H1 (cell line): ENCODE data around the gene ZNF763. TPM values are rescaled to one million over a fixed set of nuclear protein-coding genes. Genes with fewer than 3 reads are reported as not detected.

ENCODE experiments used
- CTCF ChIA-PET: fragments of 300-600 bp; sonication (Branson Sonifier 250); formaldehyde crosslinking; loops from one replicate; lab custom pipeline; 2021; ENCODE audit not compliant: partially characterized antibody; lab: Charles Lee
- POLR2A ChIA-PET: fragments of 300-600 bp; sonication (Branson Sonifier 250); formaldehyde crosslinking; loops from one replicate; lab custom pipeline; 2021; ENCODE audit warnings: inconsistent platforms; ENCODE audit not compliant: partially characterized antibody; lab: Charles Lee
- DNase-seq, 2 experiments: peaks; one replicate each; pipeline versions ENCODE4 v3.0.0 to v3.0.0-alpha.2; 2010 to 2022; ENCODE audit warnings: low spot score in 2 of 2, low read depth in 1 of 2, mixed read lengths in 1 of 2
- FAIRE-seq: peaks from 2 replicates; lab custom pipeline; 2011; peaks lifted over from hg19 to GRCh38; lab: Jason Lieb, UNC
- H2AFZ ChIP-seq: 2 replicates; pipeline ENCODE4 v1.8.1; 2012; ENCODE audit warnings: low read length, inconsistent platforms
- H2AK5ac ChIP-seq: 2 replicates; pipeline ENCODE4 v1.6.1; 2013; ENCODE audit warnings: low read depth, low read length
- H2BK120ac ChIP-seq: replicated peaks from 2 replicates; pipeline ENCODE3; 2013; ENCODE audit warnings: low read depth, low read length, inconsistent platforms
- H2BK12ac ChIP-seq: 2 replicates; pipeline ENCODE4 v1.6.1; 2013; ENCODE audit warnings: low read depth, low read length
- H2BK15ac ChIP-seq: 2 replicates; pipeline ENCODE4 v1.6.1; 2013; ENCODE audit warnings: low read length
- H2BK20ac ChIP-seq: 2 replicates; pipeline ENCODE4 v1.6.1; 2013; ENCODE audit warnings: low read length
- H2BK5ac ChIP-seq: 2 replicates; pipeline ENCODE4 v1.6.1; 2013; ENCODE audit warnings: low read depth, low read length
- H3K14ac ChIP-seq: 2 replicates; pipeline ENCODE4 v1.6.1; 2013; ENCODE audit warnings: inconsistent platforms; ENCODE audit not compliant: insufficient read length
- H3K18ac ChIP-seq: 2 replicates; pipeline ENCODE4 v1.6.1; 2013; ENCODE audit warnings: low read length; ENCODE audit errors: extremely low read depth
- H3K23ac ChIP-seq: 2 replicates; pipeline ENCODE4 v1.6.1; 2013; ENCODE audit warnings: inconsistent platforms; ENCODE audit not compliant: insufficient read length
- H3K23me2 ChIP-seq: 2 replicates; pipeline ENCODE4 v1.6.1; 2013; ENCODE audit warnings: low read depth, low read length
- H3K27ac ChIP-seq: 2 replicates; pipeline ENCODE4 v1.6.1; 2011; ENCODE audit warnings: low read depth, low read length, inconsistent platforms
- H3K27me3 ChIP-seq, 4 experiments: replicated peaks in 1 of 4; 1 replicate in 1 of 4; 2 replicates in 3 of 4; pipeline versions ENCODE4 v1.6.1 to v1.8.1; 2011 to 2013; ENCODE audit warnings: low read length in 3 of 4, mild to moderate bottlenecking in 3 of 4, inconsistent platforms in 2 of 4, mixed read lengths in 2 of 4, moderate library complexity in 1 of 4; ENCODE audit not compliant: control insufficient read depth in 3 of 4, insufficient read depth in 3 of 4; ENCODE audit errors: extremely low read depth in 1 of 4
- H3K36me3 ChIP-seq, 4 experiments: 2 replicates each; pipeline versions ENCODE4 v1.6.1 to v1.8.1; 2011 to 2013; ENCODE audit warnings: mild to moderate bottlenecking in 4 of 4, low read length in 3 of 4, moderate library complexity in 2 of 4, control low read depth in 1 of 4, inconsistent platforms in 1 of 4; ENCODE audit not compliant: insufficient read depth in 4 of 4, control insufficient read depth in 2 of 4
- H3K4ac ChIP-seq: replicated peaks from 2 replicates; pipeline ENCODE3; 2013; ENCODE audit warnings: low read length, low read depth, mixed read lengths, inconsistent platforms; ENCODE audit not compliant: insufficient read length
- H3K4me1 ChIP-seq, 4 experiments: replicated peaks in 1 of 4; 1 replicate in 1 of 4; 2 replicates in 3 of 4; pipeline versions ENCODE4 v1.6.1 to v1.8.1; 2011 to 2013; ENCODE audit warnings: low read length in 3 of 4, inconsistent platforms in 2 of 4, mixed read lengths in 1 of 4; ENCODE audit not compliant: insufficient read depth in 4 of 4, control insufficient read depth in 3 of 4
- H3K4me2 ChIP-seq, 2 experiments: 2 replicates each; pipeline versions ENCODE4 v1.6.1 to v1.8.1; 2011 to 2013; ENCODE audit warnings: low read depth in 2 of 2, low read length in 2 of 2, control low read depth in 1 of 2, inconsistent platforms in 1 of 2, mild to moderate bottlenecking in 1 of 2; ENCODE audit not compliant: insufficient read depth in 1 of 2
- H3K4me3 ChIP-seq, 4 experiments: fragments of 200-600, 300-600 bp in 1 of 4; sonication (generic), shearing (Covaris generic), sonication (Bioruptor Twin) in 1 of 4; 2 replicates each; pipeline versions ENCODE4 v1.5.1 to v1.8.1; 2011 to 2016; ENCODE audit warnings: low read length in 4 of 4, low read depth in 3 of 4, control low read depth in 2 of 4, inconsistent platforms in 2 of 4, mild to moderate bottlenecking in 2 of 4, mixed read lengths in 1 of 4, moderate library complexity in 1 of 4; ENCODE audit not compliant: insufficient read depth in 2 of 4; ENCODE audit errors: extremely low read depth in 1 of 4
- H3K56ac ChIP-seq: replicated peaks from 2 replicates; pipeline ENCODE3; 2013; ENCODE audit warnings: low read depth, mild to moderate bottlenecking, mixed read lengths, low read length, inconsistent platforms; ENCODE audit not compliant: insufficient read length
- H3K79me1 ChIP-seq: 2 replicates; pipeline ENCODE4 v1.6.1; 2013; ENCODE audit warnings: low read depth, low read length, control low read depth
- H3K79me2 ChIP-seq, 2 experiments: 2 replicates each; pipeline versions ENCODE4 v1.6.1 to v1.8.1; 2012 to 2013; ENCODE audit warnings: low read length in 2 of 2, mild to moderate bottlenecking in 2 of 2, inconsistent platforms in 1 of 2; ENCODE audit not compliant: insufficient read depth in 2 of 2, control insufficient read depth in 1 of 2
- H3K9ac ChIP-seq, 4 experiments: replicated peaks in 1 of 4; 1 replicate in 1 of 4; 2 replicates in 3 of 4; pipeline versions ENCODE4 v1.6.1 to v1.8.1; 2011 to 2013; ENCODE audit warnings: low read depth in 3 of 4, low read length in 3 of 4, control low read depth in 2 of 4, mild to moderate bottlenecking in 2 of 4, moderate library complexity in 2 of 4, inconsistent platforms in 1 of 4; ENCODE audit errors: extremely low read depth in 1 of 4
- H3K9me3 ChIP-seq, 2 experiments: 2 replicates each; pipeline versions ENCODE4 v1.6.1 to v1.8.1; 2012 to 2013; ENCODE audit warnings: mild to moderate bottlenecking in 2 of 2, moderate library complexity in 2 of 2, control low read depth in 1 of 2, inconsistent platforms in 1 of 2, low read depth in 1 of 2, low read length in 1 of 2, mixed read lengths in 1 of 2; ENCODE audit not compliant: insufficient read depth in 2 of 2
- H4K20me1 ChIP-seq, 2 experiments: replicated peaks in 1 of 2; 2 replicates each; pipeline versions ENCODE3 to v1.8.1; 2011 to 2013; ENCODE audit warnings: inconsistent platforms in 2 of 2, low read length in 2 of 2, mild to moderate bottlenecking in 1 of 2; ENCODE audit not compliant: insufficient read depth in 2 of 2, control insufficient read depth in 1 of 2
- H4K5ac ChIP-seq: 2 replicates; pipeline ENCODE4 v1.6.1; 2013; ENCODE audit warnings: low read length, low read depth, mixed read lengths, inconsistent platforms; ENCODE audit not compliant: insufficient read length
- H4K8ac ChIP-seq: 2 replicates; pipeline ENCODE4 v1.8.0; 2013; ENCODE audit warnings: mild to moderate bottlenecking, moderate library complexity, low read length, inconsistent platforms; ENCODE audit not compliant: insufficient read depth; ENCODE audit errors: extremely low read depth
- H4K91ac ChIP-seq: replicated peaks from 2 replicates; pipeline ENCODE3; 2013; ENCODE audit warnings: low read length, mixed read lengths, inconsistent platforms; ENCODE audit not compliant: insufficient read length
- CBX5 ChIP-seq: fragments of 300-800, 300-1000 bp; sonication (generic); IDR thresholded peaks from 2 replicates; pipeline ENCODE4 v1.7.1; 2016; ENCODE audit warnings: antibody characterized with exemption, low read length, low read depth
- CREB1 ChIP-seq: IDR thresholded peaks from 2 replicates; pipeline ENCODE4 v1.6.1; 2012; ENCODE audit warnings: inconsistent platforms
- JUND ChIP-seq: IDR thresholded peaks from 2 replicates; pipeline ENCODE4 v1.6.1; 2011; ENCODE audit warnings: mild to moderate bottlenecking, improper control_type of control experiment, low read length
- KDM4A ChIP-seq: IDR thresholded peaks from one replicate; pipeline ENCODE4 v1.7.1; 2012; ENCODE audit warnings: low read depth, mild to moderate bottlenecking, moderate library complexity, low read length, inconsistent platforms; ENCODE audit not compliant: severe bottlenecking
- RAD21 ChIP-seq, 2 experiments: IDR thresholded peaks in 1 of 2; conservative IDR thresholded peaks in 1 of 2; 2 replicates each; pipeline ENCODE4 v1.6.1; 2011; ENCODE audit warnings: low read depth in 2 of 2, low read length in 2 of 2, improper control_type of control experiment in 1 of 2, inconsistent platforms in 1 of 2, mild to moderate bottlenecking in 1 of 2, moderate library complexity in 1 of 2
- WGBS, 2 experiments: shearing (Covaris generic) in 1 of 2; methylation state at CpG; one replicate each; pipeline versions ENCODE4 v1.1.6 to v1.1.7; 2013 to 2015; ENCODE audit warnings: low lambda C conversion rate in 2 of 2, mixed read lengths in 2 of 2, inconsistent platforms in 1 of 2, low coverage in 1 of 2, missing lambda C conversion rate in 1 of 2; ENCODE audit not compliant: insufficient replicate concordance in 2 of 2, insufficient coverage in 1 of 2, insufficient read length in 1 of 2; ENCODE audit errors: extremely low coverage in 1 of 2, missing lambda C conversion rate in 1 of 2; 5-methylcytosine and 5-hydroxymethylcytosine counted together
- polyA plus RNA-seq, 7 experiments: library from polyadenylated mRNA; depleted of rRNA in 3 of 7; stranded (reverse) in 5 of 7; unstranded in 2 of 7; fragments of >200 nt in 5 of 7; fragments of 200-250 nt in 2 of 7; gene quantifications; 1 replicate in 5 of 7; 2 replicates in 1 of 7; 4 replicates in 1 of 7; pipeline versions ENCODE4 v1.2.1 to v1.2.3, GENCODE V29; 2011 to 2013; ENCODE audit warnings: missing spikeins in 2 of 7, mixed read lengths in 2 of 7
- total RNA-seq: library from RNA; stranded (reverse); fragmentation: NEBNext Ultra II Directional; extraction: Animal tissue kit (Norgen Biotek cat#: 25700); gene quantifications from 2 replicates; pipeline ENCODE4 v1.2.1, GENCODE V29; 2021

ZNF763 gene
- total and polyA plus RNA-seq, 2 of the 8 experiments (the other 6 are each of a cell fraction or from before 2014, with no cell fraction given): 0.39 to 1.7 TPM

- no peak overlapping the region for H2BK5ac ChIP-seq
- no peak overlapping the region for H2BK20ac ChIP-seq
- no peak overlapping the region for H4K5ac ChIP-seq
- H3K79me1 ChIP-seq: peaks cover 4% of the 10 kb centered on the region; the same call in 1 of the 2 replicates
- H3K4ac ChIP-seq: no peak overlapping the region
- peaks cover 2 to 45% of the 10 kb centered on the region in 2 experiments; a peak in 3 of 4 replicates for H3K79me2 ChIP-seq
- H3K14ac ChIP-seq: no peak overlapping the region
- H3K23me2 ChIP-seq: no peaks in the 10 kb centered on the region; the same call in 1 of the 2 replicates
- no peaks in the 10 kb centered on the region for H3K27me3 ChIP-seq
- peaks cover 2 to 4% of the 10 kb centered on the region in 2 experiments for H4K20me1 ChIP-seq
- no peak overlapping the region for H2BK120ac ChIP-seq
- H3K4me3 ChIP-seq: no peak overlapping the region
- no peak overlapping the region for H2AK5ac ChIP-seq
- TF ChIP-seq RAD21 (IDR thresholded peaks at IDR 0.05 in 1 of 2, conservative IDR thresholded peaks at IDR 0.05 in 1 of 2; ENCODE audit: low read depth in 2 of 2, low read length in 2 of 2) (no peak), CBX5 (no peak), JUND (no peak), KDM4A (no peak), CREB1 (no peak)
- H3K27ac ChIP-seq: no peak overlapping the region
- H3K23ac ChIP-seq: no peak overlapping the region
- peaks cover 0 to 14% (median 2%) of the 10 kb centered on the region in 4 experiments; a peak in 4 of 8 replicates for H3K36me3 ChIP-seq
- H2AFZ ChIP-seq: no peak overlapping the region
- H2BK12ac ChIP-seq: no peak overlapping the region
- H3K18ac ChIP-seq: no peak overlapping the region
- no peak overlapping the region for H3K4me2 ChIP-seq
- H4K91ac ChIP-seq: no peak overlapping the region
- CTCF ChIA-PET: interaction anchor here (0.7 to 3.2 kb wide), 6 partner anchors 10 to 140 kb away, joined by 3 to 30 read pairs (median 3); partner anchors contain the start of gene ZNF20
- H2BK15ac ChIP-seq: no peak overlapping the region
- no peak overlapping the region for H4K8ac ChIP-seq
- H3K56ac ChIP-seq: no peak overlapping the region
- DNase-seq: no peak
- FAIRE-seq: no peak
- 79% methylated on average over 9 of the region's 9 CpGs; no CpG with 5 or more reads in 1 of the 2 experiments for WGBS, 2 experiments
- H3K4me1 ChIP-seq: no peaks in the 10 kb centered on the region; a peak in 2 of 7 replicates
- POLR2A ChIA-PET: interaction anchor here (0.8 to 1.6 kb wide), 5 partner anchors 11 to 52 kb away, joined by 3 to 5 read pairs (median 4); partner anchors contain the start of genes ZNF433 and ZNF763
- no peaks in the 10 kb centered on the region; a peak in 1 of 4 replicates for H3K9me3 ChIP-seq
- H3K9ac ChIP-seq: no peak overlapping the region
Measured at GRCh38 chr19:12000152-12000981, 35.5 kb downstream of the ZNF763 start.
